ENCODE results near the gene TTC24.

TTC24 gene

GRCh38 chr1:156590326-156591180, 11.0 kb downstream of the TTC24 start:
- DNase-seq (ENCODE audit: low read depth): no peak
- no peak for TF ChIP-seq CTCF (IDR thresholded peaks at IDR 0.05; ENCODE audit: low read depth, low read length, missing control alignments)
- in situ Hi-C loops (cut with HindIII; ENCODE audit: low sequenced_read_pairs): no loop called here
- no peak overlapping the region for H3K4me3 ChIP-seq (ENCODE audit: low read depth, low read length)

DNA sequence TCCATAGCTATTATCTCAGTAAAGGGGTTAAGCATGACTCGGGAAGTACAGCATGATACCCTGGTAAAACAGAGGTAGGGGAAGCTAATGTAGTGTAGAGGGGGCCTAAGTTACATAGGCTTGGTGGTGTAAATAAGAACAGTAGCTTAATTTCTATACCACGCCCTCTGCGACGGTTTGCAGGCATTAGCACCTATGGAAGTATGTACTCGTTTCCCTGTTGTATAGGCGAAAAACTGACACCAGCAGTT, 11.6 kb downstream of the TTC24 start:
- no peak for TF ChIP-seq CTCF (IDR thresholded peaks at IDR 0.05; ENCODE audit: low read depth, low read length, missing control alignments)
- peak overlapping the region; percentile 74 for H3K4me3 ChIP-seq (ENCODE audit: low read depth, low read length)
- DNase-seq (ENCODE audit: low read depth): no peak
- in situ Hi-C loops (cut with HindIII; ENCODE audit: low sequenced_read_pairs): no loop called here

DNA sequence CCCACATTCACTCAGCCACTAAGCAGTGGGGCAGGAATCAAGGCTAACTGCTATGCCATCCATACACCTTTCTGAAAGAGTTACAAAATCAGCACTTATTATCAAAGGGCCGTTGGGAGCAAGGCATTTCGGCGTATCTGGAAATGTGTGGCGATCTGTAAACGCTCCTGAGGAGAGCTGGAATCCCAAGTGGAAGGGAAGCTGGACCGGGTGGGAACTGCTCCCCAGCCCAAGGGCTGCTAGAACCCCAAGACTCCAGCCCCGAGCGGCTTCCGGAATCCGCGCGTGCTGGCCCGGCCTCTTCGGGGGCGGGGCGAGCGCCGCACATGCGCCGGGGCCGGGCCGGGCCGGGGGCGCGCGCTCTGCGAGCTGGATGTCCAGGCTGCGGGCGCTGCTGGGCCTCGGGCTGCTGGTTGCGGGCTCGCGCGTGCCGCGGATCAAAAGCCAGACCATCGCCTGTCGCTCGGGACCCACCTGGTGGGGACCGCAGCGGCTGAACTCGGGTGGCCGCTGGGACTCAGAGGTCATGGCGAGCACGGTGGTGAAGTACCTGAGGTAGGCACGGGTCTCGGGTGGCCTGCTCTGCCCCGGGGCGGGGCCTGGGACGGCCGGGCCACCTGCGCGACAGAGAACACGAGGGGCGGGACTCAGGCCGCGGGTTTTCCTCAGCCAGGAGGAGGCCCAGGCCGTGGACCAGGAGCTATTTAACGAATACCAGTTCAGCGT, 12.1 kb downstream of the TTC24 start, which contains the start of gene NAXE:
Gene NAXE, plus strand, starts transcription at position 345 of the 726 bp plus-strand sequence. Its CDS starts 29 bp downstream, at position 374.
- no peak for TF ChIP-seq CTCF (IDR thresholded peaks at IDR 0.05; ENCODE audit: low read depth, low read length, missing control alignments)
- peak within 1 kb of the TSS; percentile 74 for H3K4me3 ChIP-seq (ENCODE audit: low read depth, low read length)
- in situ Hi-C loops (cut with HindIII; ENCODE audit: low sequenced_read_pairs): no loop called here
- DNase-seq (ENCODE audit: low read depth): no peak

- DNase-seq (ENCODE audit: low read depth): no peak
- in situ Hi-C loops (cut with HindIII; ENCODE audit: low sequenced_read_pairs): no loop called here
- peak overlapping the region; percentile 74 for H3K4me3 ChIP-seq (ENCODE audit: low read depth, low read length)
- TF ChIP-seq CTCF (IDR thresholded peaks at IDR 0.05; ENCODE audit: low read depth, low read length, missing control alignments): no peak
Observed at GRCh38 chr1:156592158-156592909, 12.8 kb downstream of the TTC24 start.

GRCh38 chr1:156592910-156593660, 13.6 kb downstream of the TTC24 start:
- TF ChIP-seq CTCF (IDR thresholded peaks at IDR 0.05; ENCODE audit: low read depth, low read length, missing control alignments): no peak
- DNase-seq (ENCODE audit: low read depth): no peak
- in situ Hi-C loops (cut with HindIII; ENCODE audit: low sequenced_read_pairs): no loop called here
- no peak overlapping the region for H3K4me3 ChIP-seq (ENCODE audit: low read depth, low read length)

DNA sequence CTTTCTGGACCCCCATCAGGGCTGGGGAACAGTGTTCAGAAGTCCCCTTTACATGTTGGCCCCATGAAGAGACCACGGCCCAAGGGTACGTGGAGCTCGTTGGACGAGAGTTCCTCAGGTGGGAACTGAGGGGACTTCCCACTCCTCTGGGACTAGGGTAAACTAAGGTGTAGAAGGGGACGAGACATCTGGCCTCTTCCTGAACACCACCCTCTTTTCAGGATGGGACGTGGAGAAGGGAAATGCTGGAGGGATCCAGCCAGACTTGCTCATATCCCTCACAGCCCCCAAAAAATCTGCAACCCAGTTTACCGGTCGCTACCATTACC, 14.1 kb downstream of the TTC24 start:
- no peak for DNase-seq (ENCODE audit: low read depth)
- in situ Hi-C loops (cut with HindIII; ENCODE audit: low sequenced_read_pairs): no loop called here
- no peak for TF ChIP-seq CTCF (IDR thresholded peaks at IDR 0.05; ENCODE audit: low read depth, low read length, missing control alignments)
- H3K4me3 ChIP-seq (ENCODE audit: low read depth, low read length): no peak overlapping the region
